Sigmoid colon (tissue), 3 donors: ENCODE measurements around the gene MYO19.

Experiments
- CTCF ChIP-seq, 4 experiments: fragments of 450-650 bp in 3 of 4; fragments of 200-600 bp in 1 of 4; IDR thresholded peaks; one replicate each; pipeline ENCODE4 v1.5.1; 2016 to 2019; ENCODE audit warnings: antibody characterized with exemption in 4 of 4, mild to moderate bottlenecking in 3 of 4, moderate library complexity in 2 of 4
- POLR2A ChIP-seq, 2 donors: fragments of 450-650 bp; IDR thresholded peaks; one replicate each; pipeline ENCODE4 v1.6.1; 2016; ENCODE audit warnings: antibody characterized with exemption in 2 of 2, mild to moderate bottlenecking in 2 of 2, moderate library complexity in 2 of 2

- TF ChIP-seq POLR2A (IDR thresholded peaks at IDR 0.05) (no peak), CTCF (IDR thresholded peaks at IDR 0.05) (no peak)
Observed at GRCh38 chr17:36525888-36526287, 8.8 kb downstream of the MYO19 start.
